CD8-positive, alpha-beta memory T cell (primary cell): ENCODE measurements around the gene PER3. TPM values are rescaled to one million over a fixed set of nuclear protein-coding genes. Genes with fewer than 3 reads are reported as not detected.

Experiments used
- CTCF ChIA-PET: fragments of 350-600 bp; sonication (Branson Sonifier 250); formaldehyde crosslinking; loops from one replicate; lab custom pipeline; 2021; ENCODE audit warnings: antibody characterized with exemption; lab: Charles Lee
- POLR2A ChIA-PET: fragments of 350-600 bp; sonication (Branson Sonifier 250); formaldehyde crosslinking; loops from one replicate; lab custom pipeline; 2021; ENCODE audit warnings: antibody characterized with exemption; lab: Charles Lee
- DNase-seq, 5 donors: peaks; one replicate each; pipeline versions ENCODE4 v3.0.0 to v3.0.0-alpha.2; 2020 to 2022; ENCODE audit warnings: mixed read lengths in 1 of 5
- H3K27ac ChIP-seq: one replicate; pipeline ENCODE4 v1.7.0; 2013; ENCODE audit warnings: low read depth, mild to moderate bottlenecking, low read length, moderate library complexity
- H3K27me3 ChIP-seq: 2 replicates; pipeline ENCODE4 v1.7.0; 2013; ENCODE audit warnings: low read length, mild to moderate bottlenecking; ENCODE audit not compliant: insufficient read depth, poor library complexity, severe bottlenecking
- H3K36me3 ChIP-seq: 2 replicates; pipeline ENCODE4 v1.7.0; 2013; ENCODE audit warnings: mild to moderate bottlenecking, low read length, moderate library complexity; ENCODE audit not compliant: insufficient read depth
- H3K4me1 ChIP-seq: 2 replicates; pipeline ENCODE4 v1.7.0; 2013; ENCODE audit warnings: mild to moderate bottlenecking, low read length, moderate library complexity; ENCODE audit not compliant: insufficient read depth
- H3K4me3 ChIP-seq: 2 replicates; pipeline ENCODE4 v1.7.0; 2013; ENCODE audit warnings: mild to moderate bottlenecking, low read length
- H3K9me3 ChIP-seq: 2 replicates; pipeline ENCODE4 v1.7.0; 2013; ENCODE audit warnings: mild to moderate bottlenecking, low read length
- H3K27ac Mint-ChIP-seq, 8 donors: one replicate each; pipeline ENCODE4 v1.8.0; 2020 to 2021; ENCODE audit warnings: mixed read lengths in 8 of 8, mild to moderate bottlenecking in 6 of 8, inconsistent platforms in 3 of 8, moderate library complexity in 3 of 8
- H3K27me3 Mint-ChIP-seq, 2 donors: one replicate each; pipeline ENCODE4 v1.8.0; 2020 to 2021; ENCODE audit warnings: mixed read lengths in 2 of 2, mild to moderate bottlenecking in 1 of 2, moderate library complexity in 1 of 2
- H3K36me3 Mint-ChIP-seq, 3 donors: one replicate each; pipeline ENCODE4 v1.8.0; 2020 to 2021; ENCODE audit warnings: mixed read lengths in 3 of 3, inconsistent platforms in 1 of 3, mild to moderate bottlenecking in 1 of 3
- H3K4me1 Mint-ChIP-seq, 3 donors: one replicate each; pipeline ENCODE4 v1.8.0; 2020 to 2021; ENCODE audit warnings: mixed read lengths in 3 of 3, inconsistent platforms in 1 of 3, mild to moderate bottlenecking in 1 of 3
- H3K4me3 Mint-ChIP-seq, 7 donors: one replicate each; pipeline ENCODE4 v1.8.0; 2020 to 2021; ENCODE audit warnings: mixed read lengths in 7 of 7, mild to moderate bottlenecking in 6 of 7, moderate library complexity in 4 of 7, inconsistent platforms in 2 of 7
- H3K9me3 Mint-ChIP-seq, 5 donors: one replicate each; pipeline ENCODE4 v1.8.0; 2020 to 2022; ENCODE audit warnings: mixed read lengths in 5 of 5, mild to moderate bottlenecking in 3 of 5, moderate library complexity in 2 of 5, inconsistent platforms in 1 of 5
- polyA plus RNA-seq: library from polyadenylated mRNA; unstranded; fragments of 300-500 nt; fragmentation: Illumina TruSeq; gene quantifications from one replicate; pipeline ENCODE4 v1.2.3, GENCODE V29; 2021
- total RNA-seq, 2 experiments: library from RNA; stranded (reverse); gene quantifications; one replicate each; pipeline ENCODE4 v1.2.3, GENCODE V29; 2021

Gene PER3
- total and polyA plus RNA-seq, 3 experiments from 2014 or later: 4.7 to 6.3 (median 4.7) TPM

DNA sequence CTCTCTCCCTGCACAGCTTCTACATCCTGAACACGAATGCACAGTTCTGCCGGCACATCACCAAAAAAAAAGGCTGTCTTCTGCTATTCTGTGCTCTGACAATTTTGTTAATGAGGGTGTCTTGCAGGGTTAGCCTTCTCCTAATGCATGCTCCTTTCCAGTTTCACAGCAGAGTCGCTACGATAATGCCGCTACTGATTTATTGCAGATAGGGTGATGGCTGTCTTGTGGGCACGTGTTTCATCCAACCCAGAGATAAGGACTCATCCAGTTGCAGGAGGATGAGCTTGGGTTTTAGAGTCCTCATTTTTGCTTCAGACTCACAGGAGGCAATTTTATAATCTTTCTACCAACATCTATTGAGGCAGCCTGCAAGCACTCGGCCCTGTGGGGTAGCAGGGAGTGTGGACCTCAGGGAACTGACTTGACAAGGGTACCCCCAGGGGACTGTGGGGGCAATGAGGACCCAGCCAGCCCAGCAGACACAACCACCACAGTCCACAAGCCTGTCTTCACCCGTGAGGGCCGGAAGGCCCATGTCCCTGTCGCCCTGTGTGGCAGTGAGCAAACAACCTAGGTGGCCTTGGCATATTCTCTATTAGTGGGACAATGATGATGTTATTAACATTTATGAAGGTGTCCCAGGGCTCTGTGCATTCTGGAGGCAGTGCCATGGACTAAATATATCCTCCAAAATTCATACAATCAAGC lies 84.1 kb downstream of the PER3 start:
- DNase-seq: no peak
- CTCF ChIA-PET: no interaction called here
- H3K9me3 Mint-ChIP-seq: no peaks in the 10 kb centered on the region
- no peaks in the 10 kb centered on the region for H3K4me1 Mint-ChIP-seq
- Histone ChIP-seq H3K27me3 (no peaks in the 10 kb centered on the region), H3K27ac (no peak overlapping the region), H3K9me3 (no peaks in the 10 kb centered on the region), H3K4me3 (no peak overlapping the region), H3K36me3 (no peaks in the 10 kb centered on the region), H3K4me1 (no peaks in the 10 kb centered on the region)
- POLR2A ChIA-PET: no interaction called here
- H3K36me3 Mint-ChIP-seq: peaks cover 0 to 2% (median 0%) of the 10 kb centered on the region in 3 donors
- H3K27me3 Mint-ChIP-seq: peaks cover 2 to 5% of the 10 kb centered on the region in 2 donors
- H3K27ac Mint-ChIP-seq: no peak overlapping the region
- H3K4me3 Mint-ChIP-seq: no peak overlapping the region

- H3K9me3 Mint-ChIP-seq: no peaks in the 10 kb centered on the region
- no peaks in the 10 kb centered on the region for H3K4me1 Mint-ChIP-seq
- Histone ChIP-seq H3K27me3 (no peaks in the 10 kb centered on the region), H3K36me3 (no peaks in the 10 kb centered on the region), H3K27ac (no peak overlapping the region), H3K4me1 (no peaks in the 10 kb centered on the region), H3K4me3 (no peak overlapping the region), H3K9me3 (no peaks in the 10 kb centered on the region)
- no peak for DNase-seq
- ChIA-PET POLR2A (no interaction called here), CTCF (no interaction called here)
- peaks cover 0 to 5% (median 0%) of the 10 kb centered on the region in 3 donors for H3K36me3 Mint-ChIP-seq
- H3K27ac Mint-ChIP-seq: no peak overlapping the region
- H3K4me3 Mint-ChIP-seq: no peak overlapping the region
- peaks cover 5 to 9% of the 10 kb centered on the region in 2 donors for H3K27me3 Mint-ChIP-seq
Observed at GRCh38 chr1:7869136-7869920, 85.2 kb downstream of the PER3 start.

GRCh38 chr1:7871136-7871535 lies 87.0 kb downstream of the PER3 start:
- no peaks in the 10 kb centered on the region for H3K27me3 ChIP-seq
- no peak for DNase-seq
- H3K27me3 Mint-ChIP-seq: peaks cover 9 to 13% of the 10 kb centered on the region in 2 donors
- H3K36me3 ChIP-seq: no peaks in the 10 kb centered on the region
- ChIA-PET POLR2A (no interaction called here), CTCF (no interaction called here)
- H3K4me1 ChIP-seq: no peaks in the 10 kb centered on the region
- H3K9me3 Mint-ChIP-seq: no peaks in the 10 kb centered on the region
- no peaks in the 10 kb centered on the region for H3K9me3 ChIP-seq
- no peaks in the 10 kb centered on the region for H3K4me1 Mint-ChIP-seq
- no peak overlapping the region for H3K4me3 ChIP-seq
- peaks cover 0 to 5% (median 0%) of the 10 kb centered on the region in 3 donors for H3K36me3 Mint-ChIP-seq
- no peak overlapping the region for H3K27ac Mint-ChIP-seq
- no peak overlapping the region for H3K4me3 Mint-ChIP-seq
- no peak overlapping the region for H3K27ac ChIP-seq

- Mint-ChIP-seq H3K9me3 (peaks cover 8 to 13% (median 12%) of the 10 kb centered on the region in 5 donors), H3K27ac (peak overlapping the region in 1 of 8 donors; percentile 29), H3K4me3 (no peak overlapping the region), H3K27me3 (peaks cover 11 to 19% of the 10 kb centered on the region in 2 donors), H3K4me1 (peaks cover 0 to 6% (median 0%) of the 10 kb centered on the region in 3 donors), H3K36me3 (peaks cover 0 to 22% (median 3%) of the 10 kb centered on the region in 3 donors)
- ChIA-PET POLR2A (no interaction called here), CTCF (no interaction called here)
- Histone ChIP-seq H3K9me3 (no peaks in the 10 kb centered on the region), H3K27ac (no peak overlapping the region), H3K4me1 (no peaks in the 10 kb centered on the region), H3K27me3 (no peaks in the 10 kb centered on the region), H3K36me3 (no peaks in the 10 kb centered on the region), H3K4me3 (no peak overlapping the region)
- DNase-seq: no peak
Observed at GRCh38 chr1:7873801-7874795, 90.0 kb downstream of the PER3 start.

- H3K4me1 Mint-ChIP-seq: peaks cover 0 to 6% (median 0%) of the 10 kb centered on the region in 3 donors
- Histone ChIP-seq H3K27me3 (no peaks in the 10 kb centered on the region), H3K4me1 (no peaks in the 10 kb centered on the region), H3K9me3 (no peaks in the 10 kb centered on the region), H3K36me3 (no peaks in the 10 kb centered on the region), H3K27ac (no peak overlapping the region), H3K4me3 (no peak overlapping the region)
- H3K36me3 Mint-ChIP-seq: peaks cover 0 to 22% (median 3%) of the 10 kb centered on the region in 3 donors
- no peak overlapping the region for H3K27ac Mint-ChIP-seq
- ChIA-PET POLR2A (no interaction called here), CTCF (interaction anchor here (1.1 kb wide), 1 partner anchor 20 kb away, joined by 3 read pairs; no protein-coding TSS in a partner anchor)
- H3K27me3 Mint-ChIP-seq: peaks cover 8 to 19% of the 10 kb centered on the region in 2 donors
- no peak for DNase-seq
- peaks cover 8 to 13% (median 12%) of the 10 kb centered on the region in 5 donors for H3K9me3 Mint-ChIP-seq
- no peak overlapping the region for H3K4me3 Mint-ChIP-seq
Observed at GRCh38 chr1:7878027-7878426, 93.9 kb downstream of the PER3 start.

- Mint-ChIP-seq H3K27me3 (peaks cover 7 to 17% of the 10 kb centered on the region in 2 donors), H3K27ac (no peak overlapping the region), H3K36me3 (peaks cover 0 to 17% (median 3%) of the 10 kb centered on the region in 3 donors), H3K9me3 (peaks cover 8 to 13% (median 12%) of the 10 kb centered on the region in 5 donors), H3K4me3 (no peak overlapping the region), H3K4me1 (peaks cover 0 to 6% (median 0%) of the 10 kb centered on the region in 3 donors)
- Histone ChIP-seq H3K36me3 (no peaks in the 10 kb centered on the region), H3K4me1 (no peaks in the 10 kb centered on the region), H3K9me3 (no peaks in the 10 kb centered on the region), H3K27ac (no peak overlapping the region), H3K4me3 (no peak overlapping the region), H3K27me3 (no peaks in the 10 kb centered on the region)
- POLR2A ChIA-PET: no interaction called here
- no peak for DNase-seq
- CTCF ChIA-PET: no interaction called here
Observed at GRCh38 chr1:7879228-7879627, 95.1 kb downstream of the PER3 start.

- Histone ChIP-seq H3K4me1 (no peaks in the 10 kb centered on the region), H3K36me3 (no peaks in the 10 kb centered on the region), H3K27ac (no peak overlapping the region), H3K27me3 (no peaks in the 10 kb centered on the region), H3K4me3 (no peak overlapping the region), H3K9me3 (no peaks in the 10 kb centered on the region)
- CTCF ChIA-PET: no interaction called here
- no peaks in the 10 kb centered on the region for H3K9me3 Mint-ChIP-seq
- H3K4me3 Mint-ChIP-seq: no peak overlapping the region
- POLR2A ChIA-PET: no interaction called here
- H3K27me3 Mint-ChIP-seq: peaks cover 15 to 32% of the 10 kb centered on the region in 2 donors
- DNase-seq: no peak
- no peaks in the 10 kb centered on the region for H3K4me1 Mint-ChIP-seq
- peak overlapping the region in 1 of 8 donors; percentile 70 for H3K27ac Mint-ChIP-seq
- no peaks in the 10 kb centered on the region for H3K36me3 Mint-ChIP-seq
Observed at GRCh38 chr1:7884757-7885156, 100.7 kb downstream of the PER3 start.
